Measurements from ENCODE around the gene HELZ. TPM values are rescaled to one million over a fixed set of nuclear protein-coding genes. Genes with fewer than 3 reads are reported as not detected.

Gene HELZ
- total and polyA plus RNA-seq, 2 experiments from 2014 or later, result 32.7 to 77.2 TPM

GRCh38 chr17:67033613-67034012, 211.4 kb downstream of the HELZ start:
- Histone ChIP-seq H2AFZ (no peak overlapping the region), H3K36me3 (replicated peaks; ENCODE audit: insufficient read depth, low read depth) (no peaks in the 10 kb centered on the region), H3K4me3 (no peak overlapping the region), H3K9me3 (ENCODE audit: low read depth) (no peaks in the 10 kb centered on the region), H4K20me1 (ENCODE audit: insufficient read depth, poor library complexity, severe bottlenecking) (no peaks in the 10 kb centered on the region), H3K27me3 (no peaks in the 10 kb centered on the region), H3K4me2 (no peak overlapping the region), H3K27ac (no peak overlapping the region), H3K79me2 (no peaks in the 10 kb centered on the region), H3K9me2 (replicated peaks; ENCODE audit: insufficient read depth) (no peaks in the 10 kb centered on the region), H3K4me1 (ENCODE audit: insufficient read depth) (no peaks in the 10 kb centered on the region)
- no peak for DNase-seq (ENCODE audit: low spot score)
- no peak for TF ChIP-seq EZH2phosphoT487 (IDR thresholded peaks at IDR 0.05; ENCODE audit: low read depth, severe bottlenecking, unreplicated experiment)
- no peak for TF ChIP-seq EZH2 (IDR thresholded peaks at IDR 0.05; ENCODE audit: borderline replicate concordance)
- no peak for TF ChIP-seq CTCF (IDR thresholded peaks at IDR 0.05; ENCODE audit: poor library complexity)
- 93% methylated on average over 9 of the region's 9 CpGs for WGBS (ENCODE audit: low lambda C conversion rate, missing lambda C conversion rate)

- H3K9me3 ChIP-seq (ENCODE audit: low read depth), result no peaks in the 10 kb centered on the region
- no peak for DNase-seq (ENCODE audit: low spot score)
- no peaks in the 10 kb centered on the region for H4K20me1 ChIP-seq (ENCODE audit: insufficient read depth, poor library complexity, severe bottlenecking)
- H3K4me3 ChIP-seq, result no peak overlapping the region
- TF ChIP-seq CTCF (IDR thresholded peaks at IDR 0.05; ENCODE audit: poor library complexity) (no peak), EZH2phosphoT487 (IDR thresholded peaks at IDR 0.05; ENCODE audit: low read depth, severe bottlenecking, unreplicated experiment) (no peak), EZH2 (IDR thresholded peaks at IDR 0.05; ENCODE audit: borderline replicate concordance) (no peak)
- H3K27ac ChIP-seq, result no peak overlapping the region
- no peaks in the 10 kb centered on the region for H3K4me1 ChIP-seq (ENCODE audit: insufficient read depth)
- H3K27me3 ChIP-seq, result no peaks in the 10 kb centered on the region
- 99% methylated on average over 8 of the region's 13 CpGs for WGBS (ENCODE audit: low lambda C conversion rate, missing lambda C conversion rate)
- no peak overlapping the region for H2AFZ ChIP-seq
- H3K9me2 ChIP-seq (replicated peaks; ENCODE audit: insufficient read depth), result no peaks in the 10 kb centered on the region
- no peaks in the 10 kb centered on the region for H3K79me2 ChIP-seq
- no peaks in the 10 kb centered on the region for H3K36me3 ChIP-seq (replicated peaks; ENCODE audit: insufficient read depth, low read depth)
- H3K4me2 ChIP-seq, result no peak overlapping the region
These were observed 212.0 kb downstream of the HELZ start for GRCh38 chr17:67032985-67033384.

GRCh38 chr17:67032382-67032781, 212.6 kb downstream of the HELZ start:
- Histone ChIP-seq H3K79me2 (no peaks in the 10 kb centered on the region), H3K4me2 (no peak overlapping the region), H3K9me2 (replicated peaks; ENCODE audit: insufficient read depth) (no peaks in the 10 kb centered on the region), H4K20me1 (ENCODE audit: insufficient read depth, poor library complexity, severe bottlenecking) (no peaks in the 10 kb centered on the region), H3K36me3 (replicated peaks; ENCODE audit: insufficient read depth, low read depth) (no peaks in the 10 kb centered on the region), H3K9me3 (ENCODE audit: low read depth) (no peaks in the 10 kb centered on the region), H3K27ac (no peak overlapping the region), H2AFZ (no peak overlapping the region), H3K4me1 (ENCODE audit: insufficient read depth) (no peaks in the 10 kb centered on the region), H3K4me3 (no peak overlapping the region), H3K27me3 (no peaks in the 10 kb centered on the region)
- TF ChIP-seq EZH2 (IDR thresholded peaks at IDR 0.05; ENCODE audit: borderline replicate concordance), result no peak
- TF ChIP-seq CTCF (IDR thresholded peaks at IDR 0.05; ENCODE audit: poor library complexity), result no peak
- no peak for TF ChIP-seq EZH2phosphoT487 (IDR thresholded peaks at IDR 0.05; ENCODE audit: low read depth, severe bottlenecking, unreplicated experiment)
- 96% methylated on average over 14 of the region's 14 CpGs for WGBS (ENCODE audit: low lambda C conversion rate, missing lambda C conversion rate)
- DNase-seq (ENCODE audit: low spot score), result no peak

GRCh38 chr17:67030641-67031040, 214.4 kb downstream of the HELZ start:
- no peaks in the 10 kb centered on the region for H3K9me2 ChIP-seq (replicated peaks; ENCODE audit: insufficient read depth)
- TF ChIP-seq EZH2 (IDR thresholded peaks at IDR 0.05; ENCODE audit: borderline replicate concordance) (no peak), EZH2phosphoT487 (IDR thresholded peaks at IDR 0.05; ENCODE audit: low read depth, severe bottlenecking, unreplicated experiment) (no peak), CTCF (IDR thresholded peaks at IDR 0.05; ENCODE audit: poor library complexity) (no peak)

More at GRCh38 chr17:67030641-67031040, 214.4 kb downstream of the HELZ start:
- H3K79me2 ChIP-seq, result no peaks in the 10 kb centered on the region
- H3K4me1 ChIP-seq (ENCODE audit: insufficient read depth), result no peaks in the 10 kb centered on the region
- H3K36me3 ChIP-seq (replicated peaks; ENCODE audit: insufficient read depth, low read depth), result no peaks in the 10 kb centered on the region
- no peaks in the 10 kb centered on the region for H3K27me3 ChIP-seq
- H3K27ac ChIP-seq, result no peak overlapping the region
- no peak overlapping the region for H3K4me3 ChIP-seq
- 97% methylated on average over 21 of the region's 21 CpGs for WGBS (ENCODE audit: low lambda C conversion rate, missing lambda C conversion rate)
- H4K20me1 ChIP-seq (ENCODE audit: insufficient read depth, poor library complexity, severe bottlenecking), result no peaks in the 10 kb centered on the region
- no peak for DNase-seq (ENCODE audit: low spot score)
- H2AFZ ChIP-seq, result no peak overlapping the region
- H3K9me3 ChIP-seq (ENCODE audit: low read depth), result no peaks in the 10 kb centered on the region
- no peak overlapping the region for H3K4me2 ChIP-seq
